Activated CD4-positive, alpha-beta T cell treated with anti-CD3 and anti-CD28 coated beads, Interleukin-2, amount 50 U/mL, for 1 hour (primary cell): Measurements from ENCODE around the gene SLC8A1.

Experiments
- DNase-seq: peaks from one replicate; pipeline ENCODE4 v3.0.0-alpha.2; 2020

SLC8A1 gene

GRCh38 chr2:40178171-40178778 lies 273.6 kb downstream of the SLC8A1 start:
- DNase-seq: no peak

- DNase-seq: no peak
Observed at GRCh38 chr2:40177366-40177765, 274.5 kb downstream of the SLC8A1 start.

DNA sequence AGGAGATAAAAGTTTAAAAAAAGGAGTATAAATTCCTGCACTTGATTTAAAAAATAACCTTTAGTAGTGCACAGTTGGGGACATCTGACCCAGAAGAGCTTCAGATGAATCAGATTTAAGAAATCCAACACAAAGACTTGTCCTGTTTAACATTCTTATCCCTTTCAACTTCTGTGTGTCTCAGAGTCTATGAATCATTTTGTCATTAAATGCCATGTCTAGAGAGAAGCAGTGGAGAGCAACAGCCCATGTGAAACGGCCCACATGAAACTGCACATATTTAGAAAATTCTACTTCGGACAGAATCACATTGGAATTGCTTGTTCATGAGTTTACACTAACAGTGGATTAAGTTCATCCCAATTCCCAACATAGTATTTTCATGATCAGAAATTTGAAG lies 278.6 kb downstream of the SLC8A1 start:
- DNase-seq: no peak

DNA sequence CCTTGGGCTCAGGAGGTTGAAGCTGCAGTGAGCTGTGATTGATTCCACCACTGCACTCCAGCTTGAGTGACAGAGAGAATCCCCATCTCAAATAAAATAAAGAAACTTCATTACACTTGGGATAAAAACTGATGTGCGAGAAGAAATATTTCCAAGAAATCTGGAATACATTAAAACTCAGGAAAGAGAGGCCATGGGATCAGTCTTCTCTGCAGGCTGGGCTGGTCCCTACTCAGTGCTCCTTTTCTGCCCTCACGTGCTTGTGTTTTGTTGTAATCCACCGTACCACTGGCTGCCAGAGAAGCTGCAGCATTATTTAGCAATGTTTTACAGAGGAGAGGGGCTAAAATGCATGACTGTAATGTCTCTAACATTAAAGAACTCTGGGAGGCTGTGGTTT lies 282.0 kb downstream of the SLC8A1 start:
- DNase-seq: no peak

- DNase-seq: no peak
Observed at GRCh38 chr2:40169430-40169829, 282.5 kb downstream of the SLC8A1 start.

DNA sequence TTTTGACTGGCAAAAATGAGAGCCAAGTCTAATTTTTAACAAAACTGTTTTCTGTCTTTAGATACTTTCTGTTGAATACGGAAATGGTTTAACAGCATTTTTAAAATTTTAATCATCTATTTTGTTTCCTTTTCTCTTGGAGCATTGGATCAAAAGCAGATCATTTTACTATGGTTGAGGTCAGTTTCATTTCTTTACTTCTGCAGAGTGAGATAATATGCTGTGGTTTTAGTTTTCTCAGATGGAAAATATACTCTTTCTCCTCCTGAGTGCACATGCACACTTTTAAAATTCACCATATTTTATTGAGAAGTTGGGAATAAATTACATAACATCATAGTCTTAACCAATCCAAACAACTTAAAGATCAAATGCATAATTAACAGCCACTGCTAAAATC lies 283.3 kb downstream of the SLC8A1 start:
- DNase-seq: no peak

- DNase-seq: no peak
Observed at GRCh38 chr2:40168032-40168431, 283.9 kb downstream of the SLC8A1 start.

- DNase-seq: no peak
Observed at GRCh38 chr2:40166006-40166405, 285.9 kb downstream of the SLC8A1 start.

DNA sequence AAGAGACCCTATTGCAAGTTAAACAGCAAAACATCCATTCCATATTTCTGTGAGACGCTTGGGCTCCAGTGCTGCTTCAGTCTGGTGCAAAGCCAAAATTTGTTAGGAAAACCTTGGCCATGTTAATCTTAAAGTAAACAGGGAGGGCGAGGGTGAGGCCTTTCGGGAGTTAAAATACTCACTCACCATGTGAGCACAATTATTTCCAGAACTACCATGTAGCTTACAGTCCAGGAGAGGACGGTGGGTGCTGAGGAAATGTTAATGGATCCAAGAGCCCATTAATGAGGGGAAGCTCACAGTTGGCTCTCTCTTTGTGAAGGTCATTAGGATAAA lies 286.4 kb downstream of the SLC8A1 start:
- no peak for DNase-seq

DNA sequence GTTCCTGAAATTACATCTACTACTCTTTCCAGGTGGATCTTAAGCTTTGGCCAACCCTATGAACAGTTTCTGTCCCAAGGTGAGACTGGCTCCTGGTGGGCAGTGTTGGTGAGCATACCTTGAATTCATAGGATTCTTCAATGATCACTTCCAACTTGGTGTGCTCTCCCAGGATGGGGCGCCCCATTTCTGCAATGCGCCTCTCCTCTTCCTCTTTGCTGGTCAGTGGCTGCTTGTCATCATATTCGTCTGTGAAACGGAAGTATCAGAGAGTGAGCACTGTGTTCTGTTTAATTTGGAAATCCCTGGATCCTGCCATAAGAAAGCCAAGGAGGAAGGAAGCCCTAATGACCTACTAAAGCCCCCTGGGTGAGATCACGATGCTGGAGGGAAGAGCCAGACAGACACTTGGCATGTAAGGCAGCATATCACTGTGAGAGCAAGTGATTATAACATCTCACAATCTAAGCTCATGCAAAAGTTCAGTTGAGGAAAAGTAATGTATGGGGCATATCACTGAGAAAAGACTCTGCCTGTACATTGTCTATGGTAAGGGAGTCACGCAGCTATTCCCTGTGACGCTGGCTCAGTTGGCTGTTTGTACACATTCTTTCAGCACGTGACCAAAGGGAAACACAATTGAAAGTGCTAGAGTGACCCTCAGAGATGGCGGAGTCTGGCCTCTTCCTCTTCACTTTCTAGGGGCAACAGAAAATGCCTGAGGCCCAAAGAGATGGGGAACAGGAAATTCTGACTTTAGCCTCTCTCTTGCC lies 287.0 kb downstream of the SLC8A1 start:
- DNase-seq: no peak

GRCh38 chr2:40161986-40162385 lies 289.9 kb downstream of the SLC8A1 start:
- no peak for DNase-seq

GRCh38 chr2:40160751-40161218 lies 291.1 kb downstream of the SLC8A1 start:
- DNase-seq: no peak

DNA sequence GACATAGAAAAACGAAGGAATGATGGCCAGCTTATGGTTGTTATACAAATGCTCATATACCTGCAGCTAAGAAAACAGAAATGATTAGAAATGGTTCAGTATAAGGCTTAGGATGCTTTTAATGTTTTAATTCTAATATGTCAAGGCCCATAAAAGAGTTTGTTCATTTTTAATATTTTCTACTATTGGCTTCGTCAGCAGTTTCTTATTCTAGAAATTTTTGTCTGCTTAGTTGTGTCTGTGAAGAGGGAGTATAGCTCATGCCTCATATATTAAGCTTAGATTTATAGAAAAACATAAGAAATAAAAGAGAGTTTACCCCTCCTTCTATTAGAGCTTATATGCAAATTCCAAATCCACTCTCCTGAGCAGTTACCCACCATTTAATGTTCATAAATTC lies 292.6 kb downstream of the SLC8A1 start:
- no peak for DNase-seq

- DNase-seq: no peak
Observed at GRCh38 chr2:40158781-40159180, 293.1 kb downstream of the SLC8A1 start.

GRCh38 chr2:40155728-40156127 lies 296.2 kb downstream of the SLC8A1 start:
- no peak for DNase-seq

DNA sequence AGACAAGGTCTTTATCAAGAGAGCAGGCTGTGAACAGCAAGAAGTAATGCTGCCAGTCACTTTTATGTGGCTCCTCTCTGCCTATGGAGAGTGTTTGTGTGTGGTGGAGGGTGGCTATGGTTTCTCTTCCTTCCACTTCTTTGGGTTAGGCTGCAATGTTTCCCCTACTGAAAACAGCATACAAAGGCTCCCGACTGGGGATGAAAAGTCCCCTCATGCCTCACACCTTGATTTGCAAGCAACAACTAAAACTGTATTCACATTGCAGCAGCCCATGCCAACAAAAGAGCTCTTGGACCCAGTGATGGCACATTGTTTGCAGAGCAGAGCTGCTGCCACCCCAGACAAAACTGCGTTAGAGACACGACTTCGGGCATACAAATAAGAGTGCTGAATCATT lies 301.6 kb downstream of the SLC8A1 start:
- DNase-seq: no peak

- no peak for DNase-seq
Observed at GRCh38 chr2:40148334-40148733, 303.6 kb downstream of the SLC8A1 start.

- DNase-seq: no peak
Observed at GRCh38 chr2:40147360-40147759, 304.5 kb downstream of the SLC8A1 start.

DNA sequence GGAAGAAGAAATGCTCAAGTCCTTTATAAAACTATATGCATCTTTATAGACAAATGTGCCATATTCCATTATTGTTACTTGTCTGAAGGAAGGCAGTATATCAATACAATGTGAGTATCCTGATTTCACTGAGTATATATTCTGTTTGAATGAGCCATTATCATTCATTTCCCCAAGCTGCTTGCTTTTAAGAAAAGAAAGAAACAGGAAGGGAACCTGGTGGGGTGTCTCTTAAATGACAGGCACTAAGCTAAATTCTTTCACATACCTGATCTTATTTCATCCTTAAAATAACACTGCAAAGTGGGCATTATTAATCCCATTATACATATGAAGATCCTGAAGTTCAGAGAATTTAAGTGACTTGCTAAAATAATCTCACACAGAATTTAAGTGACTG lies 307.9 kb downstream of the SLC8A1 start:
- no peak for DNase-seq

GRCh38 chr2:40138314-40138713 lies 313.6 kb downstream of the SLC8A1 start:
- no peak for DNase-seq

- DNase-seq: no peak
Observed at GRCh38 chr2:40131081-40131704, 320.7 kb downstream of the SLC8A1 start.

GRCh38 chr2:40130251-40130994 lies 321.5 kb downstream of the SLC8A1 start:
- no peak for DNase-seq

GRCh38 chr2:40129725-40130124 lies 322.2 kb downstream of the SLC8A1 start:
- DNase-seq: no peak

DNA sequence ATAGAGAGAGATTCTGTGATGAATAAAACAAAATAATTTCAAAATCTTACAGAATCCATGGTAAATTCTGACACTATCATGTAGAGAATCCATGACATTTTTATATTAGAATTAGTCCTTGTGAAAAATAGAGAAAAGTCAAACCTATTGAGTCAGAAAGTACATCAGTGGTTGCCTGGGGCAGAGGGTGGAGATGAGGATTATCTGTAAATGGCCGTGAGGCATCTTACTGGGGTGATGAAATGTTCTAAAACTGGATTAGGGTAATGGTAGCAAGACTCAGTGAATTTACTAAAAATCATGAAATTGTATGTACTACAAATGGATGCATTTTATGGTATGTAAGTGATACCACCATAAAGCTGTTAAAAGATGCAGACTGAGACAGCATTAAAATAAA lies 323.1 kb downstream of the SLC8A1 start:
- no peak for DNase-seq
